NCI-H82 treated with DMSO at 0.1 percent for 48 hours (cell line): ENCODE measurements around the gene NUDT13.
A peak's percentile ranks its signal among the peaks of the same experiment; 100 is the strongest.

Source experiments
- DNase-seq: peaks from one replicate; lab custom pipeline; 2025; ENCODE audit not compliant: unreplicated experiment; lab: John Stamatoyannopoulos, UW

NUDT13 gene

GRCh38 chr10:73161079-73161478 lies 50.8 kb downstream of the NUDT13 start:
- no peak for DNase-seq

- DNase-seq: no peak
Measured at GRCh38 chr10:73161662-73162061, 51.4 kb downstream of the NUDT13 start.

GRCh38 chr10:73163096-73163495 lies 52.8 kb downstream of the NUDT13 start:
- no peak for DNase-seq

- no peak for DNase-seq
Measured at GRCh38 chr10:73166972-73167371, 56.7 kb downstream of the NUDT13 start.

DNA sequence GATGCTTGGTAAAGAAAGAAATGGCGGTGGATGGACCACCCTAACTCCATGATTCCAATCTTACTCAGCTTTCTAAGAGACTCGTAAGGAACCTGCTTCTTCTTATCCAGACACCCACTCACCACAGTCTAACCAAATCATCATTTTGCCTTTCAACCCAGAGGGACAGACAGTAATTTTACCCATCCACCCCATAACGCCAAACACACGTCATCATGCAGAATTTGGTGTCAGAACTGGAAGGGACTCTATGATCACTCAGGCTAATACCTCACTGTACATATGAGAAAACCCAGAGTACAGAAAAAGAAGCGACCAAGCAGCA lies 57.2 kb downstream of the NUDT13 start:
- DNase-seq: no peak

GRCh38 chr10:73167783-73168464 lies 57.7 kb downstream of the NUDT13 start, which contains the start of the genes ECD and FAM149B1:
TSS of gene ECD (minus strand) at chr10:73168008. CDS start at chr10:73163937, 4,071 bp downstream.
TSS of gene FAM149B1 (plus strand) at chr10:73168119. CDS start at chr10:73168340, 221 bp downstream.
- peak; percentile 72 for DNase-seq

- no peak for DNase-seq
Measured at GRCh38 chr10:73168465-73168803, 58.2 kb downstream of the NUDT13 start.

DNA sequence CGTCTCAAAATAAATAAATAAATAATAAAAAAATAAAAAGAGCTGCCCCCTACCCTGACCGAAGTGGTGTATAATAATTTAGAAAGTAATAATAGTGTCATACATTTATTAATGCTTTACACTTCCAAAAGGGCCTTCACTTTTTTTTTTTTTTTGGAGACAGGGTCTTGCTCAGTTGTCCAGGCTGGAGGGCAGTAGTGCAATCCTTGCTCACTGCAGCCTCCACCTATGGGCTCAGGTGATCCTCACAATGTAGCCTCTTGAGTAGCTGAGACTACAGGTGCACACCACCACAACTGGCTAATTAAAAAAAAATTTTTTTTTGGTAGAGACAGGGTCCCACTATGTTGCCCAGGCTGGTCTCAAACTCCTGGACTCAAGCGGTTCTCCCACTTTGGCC lies 59.1 kb downstream of the NUDT13 start:
- no peak for DNase-seq

DNA sequence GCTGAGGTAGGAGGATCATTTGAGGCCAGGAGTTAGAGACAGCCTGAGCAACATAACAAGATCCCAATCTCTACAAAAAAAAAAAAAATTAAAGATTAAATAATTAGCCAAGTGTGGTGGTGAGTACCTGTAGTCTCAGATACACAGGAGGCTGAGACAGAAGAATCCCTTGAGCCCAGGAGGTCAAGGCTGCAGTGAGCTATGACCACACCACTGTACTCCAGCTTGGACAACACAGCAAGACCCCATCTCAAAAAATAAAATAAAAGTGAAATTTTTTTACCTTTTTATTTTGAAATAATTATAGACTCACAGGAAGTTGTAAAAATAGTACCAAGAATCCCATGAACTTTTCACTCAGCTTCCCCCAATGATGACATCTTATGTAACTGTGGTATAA lies 62.6 kb downstream of the NUDT13 start:
- no peak for DNase-seq

DNA sequence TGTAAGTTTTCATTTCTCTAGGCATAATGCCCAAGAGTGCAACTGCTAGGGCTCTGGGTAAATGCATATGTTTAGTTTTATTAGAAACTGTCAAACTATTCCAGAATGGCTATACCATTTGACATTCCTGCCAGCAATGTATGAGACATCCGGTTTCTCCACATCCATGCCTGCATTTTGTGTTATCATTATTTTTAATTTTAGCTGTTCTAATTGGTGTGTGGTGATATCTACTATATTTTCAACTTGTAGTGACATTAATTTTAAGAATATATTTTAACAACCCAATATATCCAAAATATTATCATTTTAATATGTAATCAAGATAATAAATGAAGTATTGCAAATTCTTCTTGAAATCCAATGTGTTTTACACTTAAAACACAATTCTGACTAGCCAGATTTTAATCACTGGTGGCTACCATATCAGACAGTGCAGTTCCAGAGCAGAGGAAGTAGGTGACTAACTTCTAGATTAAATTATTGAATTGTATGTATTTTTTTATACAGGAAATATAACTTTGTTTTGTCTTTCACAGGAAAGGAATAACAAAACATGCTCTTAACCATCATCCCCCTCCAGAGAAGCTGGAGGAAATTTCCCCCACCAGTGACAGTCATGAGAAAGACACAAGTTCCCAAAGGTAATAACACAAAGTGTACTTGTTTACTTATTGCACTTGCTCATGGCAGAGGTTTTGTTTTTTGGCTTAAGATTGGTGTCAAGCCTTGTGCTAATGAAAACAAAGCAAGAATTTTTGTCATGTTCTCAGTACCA lies 64.1 kb downstream of the NUDT13 start:
- no peak for DNase-seq
